ENCODE measurements around the gene MRPS22.

The MRPS22 gene

GRCh38 chr3:139301183-139301582 is 42.6 kb upstream of the MRPS22 start:
- DNase-seq (ENCODE audit: low read depth): no peak
- H3K4me3 ChIP-seq (ENCODE audit: low read length): no peak overlapping the region
- no peak for TF ChIP-seq CTCF (conservative IDR thresholded peaks at IDR 0.05; ENCODE audit: low read depth, low read length)

GRCh38 chr3:139301654-139302053 is 42.2 kb upstream of the MRPS22 start:
- no peak for TF ChIP-seq CTCF (conservative IDR thresholded peaks at IDR 0.05; ENCODE audit: low read depth, low read length)
- no peak for DNase-seq (ENCODE audit: low read depth)
- H3K4me3 ChIP-seq (ENCODE audit: low read length): no peak overlapping the region

GRCh38 chr3:139302084-139302800 is 41.6 kb upstream of the MRPS22 start:
- no peak for TF ChIP-seq CTCF (conservative IDR thresholded peaks at IDR 0.05; ENCODE audit: low read depth, low read length)

GRCh38 chr3:139302801-139303113 is 41.1 kb upstream of the MRPS22 start:
- DNase-seq (ENCODE audit: low read depth): no peak
- TF ChIP-seq CTCF (conservative IDR thresholded peaks at IDR 0.05; ENCODE audit: low read depth, low read length): no peak
- H3K4me3 ChIP-seq (ENCODE audit: low read length): no peak overlapping the region

More at GRCh38 chr3:139302084-139302800, 41.6 kb upstream of the MRPS22 start:
- DNase-seq (ENCODE audit: low read depth): peak; percentile 93
- H3K4me3 ChIP-seq (ENCODE audit: low read length): no peak overlapping the region

- no peak for DNase-seq (ENCODE audit: low read depth)
- no peak for TF ChIP-seq CTCF (conservative IDR thresholded peaks at IDR 0.05; ENCODE audit: low read depth, low read length)
- no peak overlapping the region for H3K4me3 ChIP-seq (ENCODE audit: low read length)
These were observed 40.6 kb upstream of the MRPS22 start for GRCh38 chr3:139303216-139303615.

- DNase-seq (ENCODE audit: low read depth): no peak
These were observed 39.4 kb upstream of the MRPS22 start for GRCh38 chr3:139304383-139304782.

More at GRCh38 chr3:139304383-139304782, 39.4 kb upstream of the MRPS22 start:
- no peak overlapping the region for H3K4me3 ChIP-seq (ENCODE audit: low read length)
- TF ChIP-seq CTCF (conservative IDR thresholded peaks at IDR 0.05; ENCODE audit: low read depth, low read length): no peak
